GM12892 (cell line): ENCODE data around the gene SLC13A3.

Experiments used
- POLR2A ChIP-seq: IDR thresholded peaks from 2 replicates; pipeline ENCODE4 v1.6.1; 2011; ENCODE audit warnings: low read depth, low read length, control low read depth
- POLR2AphosphoS5 ChIP-seq: IDR thresholded peaks from 2 replicates; pipeline ENCODE4 v1.6.1; 2011; ENCODE audit warnings: low read depth, low read length, control low read depth

GRCh38 chr20:46519471-46520068 lies 131.7 kb downstream of the SLC13A3 start:
- no peak for TF ChIP-seq POLR2A
- TF ChIP-seq POLR2AphosphoS5: no peak
